OCI-LY7 (cell line): ENCODE results near the gene JCHAIN.

Source experiments
- CTCF ChIP-seq: fragments of 200-600 bp; sonication (generic); conservative IDR thresholded peaks from 2 replicates; pipeline ENCODE4 v1.5.1; 2014; ENCODE audit warnings: mild to moderate bottlenecking, antibody characterized with exemption, low read length, moderate library complexity, mixed read lengths
- EZH2phosphoT487 ChIP-seq: fragments of 200-600 bp; sonication (generic); IDR thresholded peaks from 2 replicates; pipeline ENCODE4 v1.6.1; 2018; ENCODE audit warnings: low read depth, borderline replicate concordance, mild to moderate bottlenecking, mixed run types, antibody characterized with exemption, low read length, moderate library complexity, mixed read lengths

- TF ChIP-seq CTCF (no peak), EZH2phosphoT487 (no peak)
Measured at GRCh38 chr4:70703619-70704214, 37.4 kb upstream of the JCHAIN start.
